K562 (cell line): ENCODE measurements around the gene EPHB4. TPM values are rescaled to one million over a fixed set of nuclear protein-coding genes. Genes with fewer than 3 reads are reported as not detected.

Experiments used
- ARID1B ChIP-seq: fragments of 450-650 bp; IDR thresholded peaks from 2 replicates; pipeline ENCODE4 v1.6.1; 2016; ENCODE audit warnings: antibody characterized with exemption, mild to moderate bottlenecking, inconsistent platforms
- ATF7 ChIP-seq: fragments of 450-650 bp; IDR thresholded peaks from 2 replicates; pipeline ENCODE4 v1.7.1; 2014; ENCODE audit warnings: mild to moderate bottlenecking, moderate library complexity
- CEBPB ChIP-seq: fragments of 450-650 bp; IDR thresholded peaks from 2 replicates; pipeline ENCODE4 v1.6.1; 2016; ENCODE audit warnings: missing genetic modification characterization, missing compliant biosample characterization
- CEBPG ChIP-seq, 3 experiments: fragments of 200-800 bp in 1 of 3; sonication (Bioruptor generic) in 1 of 3; sonication (generic) in 1 of 3; formaldehyde crosslinking in 1 of 3; IDR thresholded peaks in 2 of 3; conservative IDR thresholded peaks in 1 of 3; 2 replicates each; pipeline versions ENCODE4 v1.6.1 to v1.8.0; 2016 to 2022; ENCODE audit warnings: missing compliant biosample characterization in 2 of 3, missing genetic modification characterization in 2 of 3, mild to moderate bottlenecking in 1 of 3, missing genetic modification reagents in 1 of 3
- ETV6 ChIP-seq, 3 experiments: fragments of 150-350 bp in 1 of 3; sonication (generic) in 1 of 3; formaldehyde crosslinking in 1 of 3; IDR thresholded peaks; 2 replicates each; pipeline versions ENCODE4 v1.6.1 to v1.8.0; 2014 to 2022; ENCODE audit warnings: borderline replicate concordance in 2 of 3, low read depth in 2 of 3, antibody characterized with exemption in 1 of 3, low read length in 1 of 3, mild to moderate bottlenecking in 1 of 3, missing genetic modification reagents in 1 of 3
- KDM1A ChIP-seq, 2 experiments: fragments of 450-650 bp; IDR thresholded peaks; 2 replicates each; pipeline ENCODE4 v1.6.1; 2016; ENCODE audit warnings: mild to moderate bottlenecking in 2 of 2
- L3MBTL2 ChIP-seq: fragments of 450-650 bp; IDR thresholded peaks from 2 replicates; pipeline ENCODE4 v1.6.1; 2016; ENCODE audit warnings: mild to moderate bottlenecking, moderate library complexity
- LARP7 ChIP-seq: fragments of 450-650 bp; IDR thresholded peaks from 2 replicates; pipeline ENCODE4 v1.6.1; 2016
- MAFF ChIP-seq: IDR thresholded peaks from 2 replicates; pipeline ENCODE4 v1.6.1; 2012; ENCODE audit warnings: low read length, improper control_type of control experiment
- NR2F6 ChIP-seq: fragments of 450-650 bp; formaldehyde crosslinking; IDR thresholded peaks from 2 replicates; pipeline ENCODE4 v1.4.0; 2020; ENCODE audit warnings: mild to moderate bottlenecking
- RBBP5 ChIP-seq: fragments of 200-600 bp; sonication (generic); IDR thresholded peaks from 2 replicates; pipeline ENCODE4 v1.6.1; 2012; ENCODE audit warnings: borderline replicate concordance, mild to moderate bottlenecking, low read length, control low read depth, inconsistent platforms; ENCODE audit not compliant: insufficient read depth, poor library complexity, severe bottlenecking
- polyA plus RNA-seq, 8 experiments: library from polyadenylated mRNA; depleted of rRNA in 4 of 8; stranded (reverse) in 5 of 8; unstranded in 3 of 8; fragments of >200 nt; fragmentation: Nextera tagmentation in 2 of 8; fragmentation: Illumina TruSeq in 1 of 8; extraction: Ambion mirVana in 2 of 8; extraction: Trizol in 1 of 8; gene quantifications; 2 replicates each; pipeline versions ENCODE4 v1.2.1 to v1.2.3, GENCODE V29; 2011 to 2014; ENCODE audit warnings: inconsistent platforms in 1 of 8, missing spikeins in 1 of 8
- total RNA-seq, 7 experiments: library from RNA; depleted of rRNA in 6 of 7; stranded (reverse); fragments of >200 nt in 6 of 7; fragmentation: Illumina TruSeq in 2 of 7; extraction: Trizol in 2 of 7; gene quantifications; 2 replicates each; pipeline versions ENCODE4 v1.2.1 to v1.2.3, GENCODE V29; 2011 to 2021; ENCODE audit warnings: low replicate concordance in 1 of 7
- TF ChIP-seq, protein P1 (sequence below): fragments of 250-450 bp; sonication (Bioruptor Pico); IDR thresholded peaks from 2 replicates; pipeline ENCODE4 v1.5.0; 2022; ENCODE audit warnings: mild to moderate bottlenecking
- TF ChIP-seq, protein P2 (sequence below), 2 experiments: fragments of 450-650 bp in 1 of 2; sonication (generic) in 1 of 2; formaldehyde crosslinking in 1 of 2; IDR thresholded peaks in 1 of 2; conservative IDR thresholded peaks in 1 of 2; 2 replicates each; pipeline versions ENCODE4 v1.6.1 to v1.8.1; 2016 to 2023; ENCODE audit warnings: mild to moderate bottlenecking in 2 of 2, moderate library complexity in 2 of 2, inconsistent platforms in 1 of 2, missing genetic modification reagents in 1 of 2
- TF ChIP-seq, protein P3 (sequence below): fragments of 450-650 bp; IDR thresholded peaks from 2 replicates; pipeline ENCODE4 v1.6.1; 2016
- TF ChIP-seq, protein P4 (sequence below): sonication (generic); formaldehyde crosslinking; IDR thresholded peaks from 2 replicates; pipeline ENCODE4 v1.8.1; 2022; ENCODE audit warnings: missing genetic modification reagents
- TF ChIP-seq, protein P5 (sequence below), 2 experiments: fragments of 250-450 bp in 1 of 2; fragments of 450-650 bp in 1 of 2; sonication (Bioruptor Pico) in 1 of 2; IDR thresholded peaks; 2 replicates each; pipeline versions ENCODE4 v1.6.1 to v1.8.0; 2016 to 2021; ENCODE audit warnings: mild to moderate bottlenecking in 2 of 2, moderate library complexity in 2 of 2, missing compliant biosample characterization in 1 of 2, missing genetic modification characterization in 1 of 2
- TF ChIP-seq, protein P6 (sequence below): fragments of 150-350 bp; conservative IDR thresholded peaks from 2 replicates; pipeline ENCODE4 v1.6.1; 2014; ENCODE audit warnings: low read length

The EPHB4 gene
- total and polyA plus RNA-seq, 9 of the 15 experiments (the other 6 are each of a cell fraction or from before 2014, with no cell fraction given): 1.2 to 82.1 (median 37.9) TPM

DNA sequence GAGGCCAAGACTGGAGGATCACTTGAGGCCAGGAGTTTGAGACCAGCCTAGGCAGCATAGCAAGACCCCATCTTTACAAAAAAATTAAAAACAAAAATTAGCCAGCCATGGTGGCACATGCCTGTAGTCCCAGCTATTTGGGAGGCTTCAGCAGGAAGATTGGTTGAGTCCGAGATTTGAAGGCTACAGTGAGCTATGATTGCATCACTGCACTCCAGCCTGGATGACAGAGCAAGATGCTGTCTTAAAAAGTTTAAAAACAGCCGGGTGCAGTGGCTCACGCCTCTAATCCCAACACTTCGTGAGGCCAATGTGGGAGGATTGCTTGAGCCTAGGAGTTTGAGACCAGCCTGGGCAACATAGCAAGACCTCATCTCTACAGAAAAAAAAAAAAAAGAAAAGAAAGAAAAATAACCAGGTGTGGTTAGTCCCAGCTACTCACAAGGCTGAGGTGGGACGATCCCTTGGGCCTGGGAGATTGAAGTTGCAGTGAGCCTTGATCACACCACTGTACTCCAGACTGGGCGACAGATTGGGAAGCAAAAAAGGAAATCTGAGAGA lies 49.2 kb downstream of the EPHB4 start (continued):
- TF ChIP-seq, protein P1, sequence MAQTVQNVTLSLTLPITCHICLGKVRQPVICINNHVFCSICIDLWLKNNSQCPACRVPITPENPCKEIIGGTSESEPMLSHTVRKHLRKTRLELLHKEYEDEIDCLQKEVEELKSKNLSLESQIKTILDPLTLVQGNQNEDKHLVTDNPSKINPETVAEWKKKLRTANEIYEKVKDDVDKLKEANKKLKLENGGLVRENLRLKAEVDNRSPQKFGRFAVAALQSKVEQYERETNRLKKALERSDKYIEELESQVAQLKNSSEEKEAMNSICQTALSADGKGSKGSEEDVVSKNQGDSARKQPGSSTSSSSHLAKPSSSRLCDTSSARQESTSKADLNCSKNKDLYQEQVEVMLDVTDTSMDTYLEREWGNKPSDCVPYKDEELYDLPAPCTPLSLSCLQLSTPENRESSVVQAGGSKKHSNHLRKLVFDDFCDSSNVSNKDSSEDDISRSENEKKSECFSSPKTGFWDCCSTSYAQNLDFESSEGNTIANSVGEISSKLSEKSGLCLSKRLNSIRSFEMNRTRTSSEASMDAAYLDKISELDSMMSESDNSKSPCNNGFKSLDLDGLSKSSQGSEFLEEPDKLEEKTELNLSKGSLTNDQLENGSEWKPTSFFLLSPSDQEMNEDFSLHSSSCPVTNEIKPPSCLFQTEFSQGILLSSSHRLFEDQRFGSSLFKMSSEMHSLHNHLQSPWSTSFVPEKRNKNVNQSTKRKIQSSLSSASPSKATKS (CRISPR knock-in tag): no peak
- TF ChIP-seq, protein P2, sequence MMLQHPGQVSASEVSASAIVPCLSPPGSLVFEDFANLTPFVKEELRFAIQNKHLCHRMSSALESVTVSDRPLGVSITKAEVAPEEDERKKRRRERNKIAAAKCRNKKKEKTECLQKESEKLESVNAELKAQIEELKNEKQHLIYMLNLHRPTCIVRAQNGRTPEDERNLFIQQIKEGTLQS (IDR thresholded peaks at IDR 0.05): peak; percentile 96
- TF ChIP-seq, protein P2 (CRISPR knock-in tag; conservative IDR thresholded peaks at IDR 0.05): no peak
- TF ChIP-seq, protein P3, sequence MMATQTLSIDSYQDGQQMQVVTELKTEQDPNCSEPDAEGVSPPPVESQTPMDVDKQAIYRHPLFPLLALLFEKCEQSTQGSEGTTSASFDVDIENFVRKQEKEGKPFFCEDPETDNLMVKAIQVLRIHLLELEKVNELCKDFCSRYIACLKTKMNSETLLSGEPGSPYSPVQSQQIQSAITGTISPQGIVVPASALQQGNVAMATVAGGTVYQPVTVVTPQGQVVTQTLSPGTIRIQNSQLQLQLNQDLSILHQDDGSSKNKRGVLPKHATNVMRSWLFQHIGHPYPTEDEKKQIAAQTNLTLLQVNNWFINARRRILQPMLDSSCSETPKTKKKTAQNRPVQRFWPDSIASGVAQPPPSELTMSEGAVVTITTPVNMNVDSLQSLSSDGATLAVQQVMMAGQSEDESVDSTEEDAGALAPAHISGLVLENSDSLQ: peak; percentile 18; the same call in 1 of the 2 replicates
- TF ChIP-seq L3MBTL2 (peak; percentile 31; the same call in 1 of the 2 replicates), NR2F6 (CRISPR knock-in tag) (no peak), ATF7 (peak; percentile 71; the same call in 1 of the 2 replicates), LARP7 (no peak), KDM1A (IDR thresholded peaks at IDR 0.05) (0 out of 4 replicates have a peak, but pooled peaks have one; percentile 18 to 50), RBBP5 (no peak), CEBPG (CRISPR knock-in tag; IDR thresholded peaks at IDR 0.05) (peak; percentile 79), CEBPG (tag; conservative IDR thresholded peaks at IDR 0.05 in 1 of 2, IDR thresholded peaks at IDR 0.05 in 1 of 2) (peak; percentile 90 to 93), MAFF (no peak), ETV6 (IDR thresholded peaks at IDR 0.05; ENCODE audit: borderline replicate concordance in 1 of 2, low read depth in 2 of 2, low read length in 1 of 2) (no peak), ETV6 (CRISPR knock-in tag; IDR thresholded peaks at IDR 0.05; ENCODE audit: borderline replicate concordance) (no peak), CEBPB (tag) (peak; percentile 94), ARID1B (peak; percentile 50; the same call in 1 of the 2 replicates)
- TF ChIP-seq, protein P4, sequence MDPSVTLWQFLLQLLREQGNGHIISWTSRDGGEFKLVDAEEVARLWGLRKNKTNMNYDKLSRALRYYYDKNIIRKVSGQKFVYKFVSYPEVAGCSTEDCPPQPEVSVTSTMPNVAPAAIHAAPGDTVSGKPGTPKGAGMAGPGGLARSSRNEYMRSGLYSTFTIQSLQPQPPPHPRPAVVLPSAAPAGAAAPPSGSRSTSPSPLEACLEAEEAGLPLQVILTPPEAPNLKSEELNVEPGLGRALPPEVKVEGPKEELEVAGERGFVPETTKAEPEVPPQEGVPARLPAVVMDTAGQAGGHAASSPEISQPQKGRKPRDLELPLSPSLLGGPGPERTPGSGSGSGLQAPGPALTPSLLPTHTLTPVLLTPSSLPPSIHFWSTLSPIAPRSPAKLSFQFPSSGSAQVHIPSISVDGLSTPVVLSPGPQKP (CRISPR knock-in tag): no peak
- TF ChIP-seq, protein P5, sequence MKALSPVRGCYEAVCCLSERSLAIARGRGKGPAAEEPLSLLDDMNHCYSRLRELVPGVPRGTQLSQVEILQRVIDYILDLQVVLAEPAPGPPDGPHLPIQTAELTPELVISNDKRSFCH (CRISPR knock-in tag; IDR thresholded peaks at IDR 0.05): no peak
- TF ChIP-seq, protein P5 (tag; IDR thresholded peaks at IDR 0.05): no peak
- TF ChIP-seq, protein P6, sequence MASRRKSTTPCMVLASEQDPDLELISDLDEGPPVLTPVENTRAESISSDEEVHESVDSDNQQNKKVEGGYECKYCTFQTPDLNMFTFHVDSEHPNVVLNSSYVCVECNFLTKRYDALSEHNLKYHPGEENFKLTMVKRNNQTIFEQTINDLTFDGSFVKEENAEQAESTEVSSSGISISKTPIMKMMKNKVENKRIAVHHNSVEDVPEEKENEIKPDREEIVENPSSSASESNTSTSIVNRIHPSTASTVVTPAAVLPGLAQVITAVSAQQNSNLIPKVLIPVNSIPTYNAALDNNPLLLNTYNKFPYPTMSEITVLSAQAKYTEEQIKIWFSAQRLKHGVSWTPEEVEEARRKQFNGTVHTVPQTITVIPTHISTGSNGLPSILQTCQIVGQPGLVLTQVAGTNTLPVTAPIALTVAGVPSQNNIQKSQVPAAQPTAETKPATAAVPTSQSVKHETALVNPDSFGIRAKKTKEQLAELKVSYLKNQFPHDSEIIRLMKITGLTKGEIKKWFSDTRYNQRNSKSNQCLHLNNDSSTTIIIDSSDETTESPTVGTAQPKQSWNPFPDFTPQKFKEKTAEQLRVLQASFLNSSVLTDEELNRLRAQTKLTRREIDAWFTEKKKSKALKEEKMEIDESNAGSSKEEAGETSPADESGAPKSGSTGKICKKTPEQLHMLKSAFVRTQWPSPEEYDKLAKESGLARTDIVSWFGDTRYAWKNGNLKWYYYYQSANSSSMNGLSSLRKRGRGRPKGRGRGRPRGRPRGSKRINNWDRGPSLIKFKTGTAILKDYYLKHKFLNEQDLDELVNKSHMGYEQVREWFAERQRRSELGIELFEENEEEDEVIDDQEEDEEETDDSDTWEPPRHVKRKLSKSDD: no peak
